WERI-Rb-1 (cell line): ENCODE measurements around the gene RPL31.

Experiments used
- DNase-seq: peaks from one replicate; pipeline ENCODE4 v3.0.0-alpha.2; 2020
- H3K27ac ChIP-seq: fragments of 250-450 bp; sonication (Bioruptor Pico); 2 replicates; pipeline ENCODE4 v1.5.1; 2020; ENCODE audit warnings: mild to moderate bottlenecking, moderate library complexity
- H3K27me3 ChIP-seq: fragments of 250-450 bp; sonication (Bioruptor Pico); 2 replicates; pipeline ENCODE4 v1.5.1; 2021; ENCODE audit warnings: mild to moderate bottlenecking, low read depth, moderate library complexity; ENCODE audit not compliant: insufficient read depth, severe bottlenecking
- H3K36me3 ChIP-seq: fragments of 250-450 bp; sonication (Bioruptor Pico); 2 replicates; pipeline ENCODE4 v1.5.1; 2020; ENCODE audit warnings: mild to moderate bottlenecking, moderate library complexity
- H3K4me3 ChIP-seq: 2 replicates; pipeline ENCODE4 v1.5.1; 2011; ENCODE audit warnings: low read depth, mild to moderate bottlenecking, control low read depth, low read length
- H3K9me3 ChIP-seq: fragments of 250-450 bp; sonication (Bioruptor Pico); 2 replicates; pipeline ENCODE4 v1.5.1; 2021; ENCODE audit warnings: mild to moderate bottlenecking, moderate library complexity; ENCODE audit not compliant: severe bottlenecking
- CTCF ChIP-seq: IDR thresholded peaks from 2 replicates; pipeline ENCODE4 v1.5.1; 2011; ENCODE audit warnings: low read depth, mild to moderate bottlenecking, control low read depth, inconsistent platforms, low read length

RPL31 gene

GRCh38 chr2:101052147-101052546, 50.1 kb downstream of the RPL31 start:
- Histone ChIP-seq H3K27me3 (no peaks in the 10 kb centered on the region), H3K9me3 (no peaks in the 10 kb centered on the region), H3K4me3 (no peak overlapping the region), H3K27ac (no peak overlapping the region), H3K36me3 (peaks cover 62% of the 10 kb centered on the region)
- DNase-seq: no peak
- no peak for TF ChIP-seq CTCF

DNA sequence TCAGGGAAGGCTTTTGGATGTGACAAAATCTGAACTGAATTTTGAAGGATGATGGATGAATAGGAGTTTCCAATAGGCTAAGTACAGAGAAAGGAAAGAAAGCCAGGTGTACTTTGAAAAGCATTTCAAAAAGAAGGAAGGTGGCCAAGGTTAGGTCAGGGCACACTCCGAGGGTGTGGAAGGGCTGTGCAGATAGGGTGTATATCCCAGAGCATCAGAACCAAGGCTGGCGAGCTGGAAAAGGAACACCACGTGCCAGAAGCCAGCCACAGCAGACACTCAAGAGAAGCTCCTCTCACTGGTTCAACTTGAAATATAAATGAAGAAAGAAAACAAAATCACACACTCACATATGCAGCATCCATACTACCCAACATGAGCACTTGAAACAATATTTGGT, 51.0 kb downstream of the RPL31 start:
- H3K36me3 ChIP-seq: peaks cover 64% of the 10 kb centered on the region
- H3K4me3 ChIP-seq: no peak overlapping the region
- H3K9me3 ChIP-seq: no peaks in the 10 kb centered on the region
- no peak for TF ChIP-seq CTCF
- no peak overlapping the region for H3K27ac ChIP-seq
- no peaks in the 10 kb centered on the region for H3K27me3 ChIP-seq
- DNase-seq: no peak
